Activated T-cell treated with anti-CD3 and anti-CD28 coated beads, Interleukin-2, amount 50 U/mL, for 72 hours (primary cell): ENCODE measurements around the gene CD93. TPM values are rescaled to one million over a fixed set of nuclear protein-coding genes. Genes with fewer than 3 reads are reported as not detected.

Experiments used
- ATAC-seq, 2 donors: fragments of 150-1000 bp; cut with Tn5 transposase; replicated peaks in 1 of 2; 2 replicates each; pipeline ENCODE4 v1.10.0; 2021; ENCODE audit warnings: moderate library complexity in 2 of 2, mild to moderate bottlenecking in 1 of 2
- DNase-seq, 2 donors: peaks; one replicate each; pipeline ENCODE4 v3.0.0; 2021 to 2022; ENCODE audit warnings: mixed read lengths in 1 of 2
- H3K27ac Mint-ChIP-seq: one replicate; pipeline ENCODE4 v1.8.0; 2022; ENCODE audit warnings: mild to moderate bottlenecking, moderate library complexity, mixed read lengths
- H3K27me3 Mint-ChIP-seq: one replicate; pipeline ENCODE4 v1.8.0; 2022; ENCODE audit warnings: low read depth, mixed read lengths
- H3K36me3 Mint-ChIP-seq, 2 donors: one replicate each; pipeline ENCODE4 v1.8.0; 2022; ENCODE audit warnings: mixed read lengths in 2 of 2, mild to moderate bottlenecking in 1 of 2; ENCODE audit not compliant: insufficient read depth in 2 of 2
- H3K4me1 Mint-ChIP-seq: one replicate; pipeline ENCODE4 v1.8.0; 2022; ENCODE audit warnings: low read depth, mixed read lengths
- H3K4me3 Mint-ChIP-seq, 2 donors: one replicate each; pipeline ENCODE4 v1.8.0; 2022; ENCODE audit warnings: mild to moderate bottlenecking in 2 of 2, mixed read lengths in 2 of 2, moderate library complexity in 2 of 2
- H3K9me3 Mint-ChIP-seq, 2 donors: one replicate each; pipeline ENCODE4 v1.8.0; 2022; ENCODE audit warnings: mixed read lengths in 2 of 2
- total RNA-seq, 2 donors: library from RNA; stranded (reverse); gene quantifications; one replicate each; pipeline ENCODE4 v1.2.3, GENCODE V29; 2022

The CD93 gene
- total RNA-seq, 2 donors from 2014 or later = 0.36 to 2.0 TPM

GRCh38 chr20:23080521-23080920 lies 5.6 kb downstream of the CD93 start:
- no peaks in the 10 kb centered on the region for H3K36me3 Mint-ChIP-seq
- no peak overlapping the region for H3K27ac Mint-ChIP-seq
- H3K27me3 Mint-ChIP-seq = no peaks in the 10 kb centered on the region
- no peak for DNase-seq
- no peaks in the 10 kb centered on the region for H3K4me1 Mint-ChIP-seq
- ATAC-seq = no peak
- H3K9me3 Mint-ChIP-seq = no peaks in the 10 kb centered on the region
- H3K4me3 Mint-ChIP-seq = no peak overlapping the region

DNA sequence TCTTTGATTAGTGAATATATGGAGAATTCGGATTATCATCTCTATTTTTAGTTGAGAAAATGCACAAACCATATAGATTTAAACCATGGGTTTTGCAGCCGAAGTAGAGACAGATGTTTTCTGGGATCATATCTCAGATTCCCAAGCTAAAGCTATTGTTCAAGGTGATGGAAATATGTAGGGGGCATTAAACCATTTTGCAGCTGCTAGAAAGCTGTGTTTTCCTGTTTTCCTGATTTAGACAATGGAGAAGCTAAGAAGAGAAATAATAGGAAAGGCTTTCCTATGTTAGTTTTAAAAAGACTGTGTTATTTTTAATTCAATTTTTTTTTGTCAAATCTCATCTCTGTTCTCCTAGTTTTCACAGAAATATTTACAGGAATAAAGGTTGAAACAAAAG lies 6.2 kb downstream of the CD93 start:
- DNase-seq = no peak
- H3K27ac Mint-ChIP-seq = no peak overlapping the region
- ATAC-seq = no peak
- H3K4me1 Mint-ChIP-seq = no peaks in the 10 kb centered on the region
- no peaks in the 10 kb centered on the region for H3K9me3 Mint-ChIP-seq
- H3K36me3 Mint-ChIP-seq = no peaks in the 10 kb centered on the region
- no peaks in the 10 kb centered on the region for H3K27me3 Mint-ChIP-seq
- H3K4me3 Mint-ChIP-seq = no peak overlapping the region

GRCh38 chr20:23079016-23079351 lies 7.1 kb downstream of the CD93 start:
- Mint-ChIP-seq H3K4me3 (no peak overlapping the region), H3K27me3 (no peaks in the 10 kb centered on the region), H3K4me1 (no peaks in the 10 kb centered on the region), H3K27ac (no peak overlapping the region), H3K36me3 (no peaks in the 10 kb centered on the region), H3K9me3 (no peaks in the 10 kb centered on the region)
- DNase-seq (no peak), ATAC-seq (no peak)

DNA sequence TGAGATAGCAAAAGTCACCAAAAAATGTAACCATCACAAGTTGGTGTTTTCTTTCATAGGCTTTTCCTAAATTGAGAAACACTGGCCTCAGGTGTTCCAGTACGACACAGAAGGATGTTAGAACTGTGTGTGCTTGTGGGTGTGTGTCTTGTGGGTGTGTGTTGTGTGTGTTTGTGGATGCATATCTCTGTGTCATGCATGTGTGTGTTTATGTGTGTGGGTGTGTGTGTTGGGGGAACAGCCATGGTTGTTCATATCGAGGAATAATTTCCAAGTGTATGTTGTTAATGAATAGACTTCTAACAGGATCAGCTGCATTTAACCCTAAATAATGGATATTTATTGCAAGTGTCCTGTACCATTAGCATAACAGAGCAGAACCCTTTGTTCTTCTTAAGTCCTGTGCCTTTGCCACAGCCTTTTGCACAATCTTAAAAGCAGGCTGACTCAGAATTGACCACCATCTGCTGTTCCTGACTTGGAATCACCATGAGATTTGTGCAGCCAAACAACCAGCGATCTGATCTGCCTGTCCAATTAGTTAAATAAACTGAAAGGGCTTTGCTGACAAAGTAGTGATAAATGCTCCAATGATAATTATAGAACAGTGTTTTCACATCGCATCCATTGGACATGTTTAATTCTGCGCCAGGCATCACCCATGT lies 7.6 kb downstream of the CD93 start:
- DNase-seq (no peak), ATAC-seq (no peak)
- Mint-ChIP-seq H3K4me1 (no peaks in the 10 kb centered on the region), H3K9me3 (no peaks in the 10 kb centered on the region), H3K27ac (no peak overlapping the region), H3K27me3 (no peaks in the 10 kb centered on the region), H3K4me3 (no peak overlapping the region), H3K36me3 (no peaks in the 10 kb centered on the region)

- H3K4me3 Mint-ChIP-seq = no peak overlapping the region
- no peak for DNase-seq
- no peaks in the 10 kb centered on the region for H3K36me3 Mint-ChIP-seq
- no peak for ATAC-seq
- H3K4me1 Mint-ChIP-seq = no peaks in the 10 kb centered on the region
- H3K27me3 Mint-ChIP-seq = no peaks in the 10 kb centered on the region
- no peaks in the 10 kb centered on the region for H3K9me3 Mint-ChIP-seq
- H3K27ac Mint-ChIP-seq = no peak overlapping the region
These were observed 8.8 kb downstream of the CD93 start for GRCh38 chr20:23077277-23077676.

DNA sequence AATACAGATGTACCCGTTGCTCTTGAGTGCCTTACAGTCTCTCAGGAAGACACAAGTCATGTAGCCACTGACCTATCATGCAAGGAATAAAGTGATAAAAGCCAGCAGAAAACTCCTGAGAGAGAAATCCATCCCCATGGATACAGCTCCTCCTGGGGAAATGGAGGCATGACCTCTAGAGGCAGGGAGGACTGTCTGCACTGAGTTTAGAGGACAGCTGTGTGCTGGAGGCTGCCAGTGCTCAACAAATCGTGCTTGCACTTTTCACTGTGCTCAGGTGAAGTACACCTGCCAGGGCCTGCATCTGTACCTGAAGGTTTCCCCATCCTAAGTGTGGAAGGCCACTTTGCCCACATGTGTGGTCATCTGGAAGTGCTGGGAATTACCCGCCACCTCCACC lies 12.1 kb downstream of the CD93 start:
- ATAC-seq = no peak
- Mint-ChIP-seq H3K4me3 (no peak overlapping the region), H3K4me1 (no peaks in the 10 kb centered on the region), H3K27me3 (no peaks in the 10 kb centered on the region), H3K27ac (no peak overlapping the region), H3K9me3 (no peaks in the 10 kb centered on the region), H3K36me3 (no peaks in the 10 kb centered on the region)
- no peak for DNase-seq

GRCh38 chr20:23072892-23073586 lies 13.1 kb downstream of the CD93 start:
- no peak for DNase-seq
- H3K27me3 Mint-ChIP-seq = no peaks in the 10 kb centered on the region
- no peaks in the 10 kb centered on the region for H3K36me3 Mint-ChIP-seq
- H3K27ac Mint-ChIP-seq = no peak overlapping the region
- ATAC-seq = no peak
- H3K4me1 Mint-ChIP-seq = no peaks in the 10 kb centered on the region
- no peak overlapping the region for H3K4me3 Mint-ChIP-seq
- no peaks in the 10 kb centered on the region for H3K9me3 Mint-ChIP-seq

- Mint-ChIP-seq H3K27me3 (no peaks in the 10 kb centered on the region), H3K4me1 (no peaks in the 10 kb centered on the region), H3K9me3 (no peaks in the 10 kb centered on the region), H3K27ac (no peak overlapping the region), H3K36me3 (no peaks in the 10 kb centered on the region), H3K4me3 (no peak overlapping the region)
- DNase-seq = no peak
- ATAC-seq = no peak
These were observed 14.1 kb downstream of the CD93 start for GRCh38 chr20:23071996-23072395.

DNA sequence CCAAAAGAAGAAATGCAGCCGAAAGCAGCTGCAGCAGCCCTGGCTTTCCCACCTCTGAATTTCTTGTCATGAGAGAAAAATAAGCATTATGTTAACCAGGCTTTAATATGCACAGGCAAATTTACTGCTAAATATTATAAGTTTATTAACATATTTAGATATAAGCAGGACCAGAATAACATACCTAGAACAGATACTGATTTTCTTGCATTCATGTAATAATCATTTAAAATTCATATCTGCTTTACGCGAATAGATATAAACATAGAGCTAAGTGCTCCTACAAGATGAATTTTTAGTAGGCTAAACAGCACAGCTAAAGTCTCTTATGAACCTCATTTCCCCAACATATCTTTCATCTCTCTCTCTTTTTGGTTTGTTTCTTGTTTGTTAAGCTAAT lies 14.7 kb downstream of the CD93 start:
- no peaks in the 10 kb centered on the region for H3K36me3 Mint-ChIP-seq
- H3K4me3 Mint-ChIP-seq = no peak overlapping the region
- ATAC-seq = no peak
- H3K27me3 Mint-ChIP-seq = no peaks in the 10 kb centered on the region
- no peaks in the 10 kb centered on the region for H3K4me1 Mint-ChIP-seq
- no peak overlapping the region for H3K27ac Mint-ChIP-seq
- DNase-seq = no peak
- no peaks in the 10 kb centered on the region for H3K9me3 Mint-ChIP-seq

DNA sequence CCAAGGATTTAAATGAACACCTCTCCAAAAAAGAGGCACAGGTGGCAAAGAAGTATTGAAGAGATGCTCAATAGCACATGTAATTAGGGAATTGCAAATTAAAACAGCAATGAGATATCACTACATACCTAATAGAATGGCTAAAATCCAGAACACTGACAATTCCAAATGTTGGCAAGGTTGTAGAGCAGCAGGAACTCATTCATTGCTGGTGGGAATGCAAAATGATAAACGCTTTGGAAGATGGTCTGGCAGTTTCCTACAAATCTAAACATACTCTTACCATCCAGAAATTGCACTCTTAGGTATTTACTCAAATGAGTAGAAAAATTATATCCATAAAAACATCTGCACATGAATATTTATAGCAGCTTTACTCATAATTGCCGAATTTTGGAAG lies 17.0 kb downstream of the CD93 start:
- H3K27ac Mint-ChIP-seq = no peak overlapping the region
- DNase-seq (no peak), ATAC-seq (no peak)
- H3K9me3 Mint-ChIP-seq = no peaks in the 10 kb centered on the region
- H3K4me1 Mint-ChIP-seq = no peaks in the 10 kb centered on the region
- no peak overlapping the region for H3K4me3 Mint-ChIP-seq
- no peaks in the 10 kb centered on the region for H3K27me3 Mint-ChIP-seq
- H3K36me3 Mint-ChIP-seq = no peaks in the 10 kb centered on the region

GRCh38 chr20:23068283-23068682 lies 17.8 kb downstream of the CD93 start:
- Mint-ChIP-seq H3K27ac (no peak overlapping the region), H3K4me1 (no peaks in the 10 kb centered on the region), H3K4me3 (no peak overlapping the region), H3K36me3 (no peaks in the 10 kb centered on the region), H3K9me3 (no peaks in the 10 kb centered on the region), H3K27me3 (no peaks in the 10 kb centered on the region)
- ATAC-seq = no peak
- DNase-seq = no peak

DNA sequence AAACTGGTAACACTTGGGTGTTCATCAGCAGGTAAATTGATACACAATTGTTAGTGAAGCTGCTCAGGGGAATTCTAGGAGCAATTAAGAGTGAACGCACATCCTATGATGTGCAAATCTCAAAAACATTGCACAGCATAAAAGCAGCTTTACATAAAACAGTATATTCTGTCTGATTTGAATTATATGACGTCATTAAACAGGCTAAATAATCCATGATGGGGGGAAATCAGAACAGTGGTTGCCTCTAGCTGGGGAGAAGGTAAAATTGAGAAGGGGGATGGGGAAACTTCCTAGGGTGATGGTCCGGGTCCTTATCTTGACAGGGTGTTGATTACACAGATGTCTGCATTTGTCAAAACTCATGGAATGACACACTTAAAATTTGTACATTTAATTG lies 19.4 kb downstream of the CD93 start:
- H3K27me3 Mint-ChIP-seq = no peaks in the 10 kb centered on the region
- DNase-seq = no peak
- no peaks in the 10 kb centered on the region for H3K36me3 Mint-ChIP-seq
- no peaks in the 10 kb centered on the region for H3K4me1 Mint-ChIP-seq
- no peaks in the 10 kb centered on the region for H3K9me3 Mint-ChIP-seq
- no peak overlapping the region for H3K27ac Mint-ChIP-seq
- H3K4me3 Mint-ChIP-seq = no peak overlapping the region
- no peak for ATAC-seq

GRCh38 chr20:23065266-23066201 lies 20.6 kb downstream of the CD93 start:
- no peak for DNase-seq
- no peak for ATAC-seq
- Mint-ChIP-seq H3K4me1 (no peaks in the 10 kb centered on the region), H3K36me3 (no peaks in the 10 kb centered on the region), H3K27me3 (no peaks in the 10 kb centered on the region), H3K9me3 (no peaks in the 10 kb centered on the region), H3K27ac (no peak overlapping the region), H3K4me3 (no peak overlapping the region)
